Neural cell (in vitro differentiated cells): ENCODE results near the gene HDAC4.

Experiments used
- EP300 ChIP-seq: fragments of 450-650 bp; conservative IDR thresholded peaks from 2 replicates; pipeline ENCODE4 v1.6.1; 2014; ENCODE audit warnings: antibody characterized with exemption, mild to moderate bottlenecking, moderate library complexity; ENCODE audit not compliant: poor library complexity, severe bottlenecking
- EZH2 ChIP-seq: fragments of 200-600, 300-800 bp; shearing (Covaris generic), sonication (generic); IDR thresholded peaks from 2 replicates; pipeline ENCODE4 v1.6.1; 2014; ENCODE audit warnings: antibody characterized with exemption, low read length, borderline replicate concordance, mild to moderate bottlenecking; ENCODE audit not compliant: insufficient read depth, poor library complexity, severe bottlenecking
- MXI1 ChIP-seq: fragments of 450-650 bp; conservative IDR thresholded peaks from 2 replicates; pipeline ENCODE4 v1.6.1; 2014; ENCODE audit warnings: antibody characterized with exemption, mild to moderate bottlenecking; ENCODE audit not compliant: poor library complexity, severe bottlenecking
- POLR2AphosphoS5 ChIP-seq: IDR thresholded peaks from 2 replicates; pipeline ENCODE4 v1.6.1; 2012
- RAD21 ChIP-seq: fragments of 450-650 bp; conservative IDR thresholded peaks from 2 replicates; pipeline ENCODE4 v1.6.1; 2014; ENCODE audit warnings: antibody characterized with exemption, mild to moderate bottlenecking, moderate library complexity
- SMC3 ChIP-seq: fragments of 450-650 bp; conservative IDR thresholded peaks from 2 replicates; pipeline ENCODE4 v1.6.1; 2014; ENCODE audit warnings: antibody characterized with exemption, mild to moderate bottlenecking, moderate library complexity; ENCODE audit not compliant: poor library complexity
- TAF1 ChIP-seq: IDR thresholded peaks from 2 replicates; pipeline ENCODE4 v1.6.1; 2012; ENCODE audit warnings: low read depth
- TF ChIP-seq, protein P1 (sequence below): fragments of 450-650 bp; IDR thresholded peaks from 2 replicates; pipeline ENCODE4 v1.5.1; 2014; ENCODE audit warnings: antibody characterized with exemption, mild to moderate bottlenecking, moderate library complexity; ENCODE audit not compliant: poor library complexity, severe bottlenecking
- TF ChIP-seq, protein P2 (sequence below): IDR thresholded peaks from 2 replicates; pipeline ENCODE4 v1.6.1; 2012; ENCODE audit warnings: borderline replicate concordance

DNA sequence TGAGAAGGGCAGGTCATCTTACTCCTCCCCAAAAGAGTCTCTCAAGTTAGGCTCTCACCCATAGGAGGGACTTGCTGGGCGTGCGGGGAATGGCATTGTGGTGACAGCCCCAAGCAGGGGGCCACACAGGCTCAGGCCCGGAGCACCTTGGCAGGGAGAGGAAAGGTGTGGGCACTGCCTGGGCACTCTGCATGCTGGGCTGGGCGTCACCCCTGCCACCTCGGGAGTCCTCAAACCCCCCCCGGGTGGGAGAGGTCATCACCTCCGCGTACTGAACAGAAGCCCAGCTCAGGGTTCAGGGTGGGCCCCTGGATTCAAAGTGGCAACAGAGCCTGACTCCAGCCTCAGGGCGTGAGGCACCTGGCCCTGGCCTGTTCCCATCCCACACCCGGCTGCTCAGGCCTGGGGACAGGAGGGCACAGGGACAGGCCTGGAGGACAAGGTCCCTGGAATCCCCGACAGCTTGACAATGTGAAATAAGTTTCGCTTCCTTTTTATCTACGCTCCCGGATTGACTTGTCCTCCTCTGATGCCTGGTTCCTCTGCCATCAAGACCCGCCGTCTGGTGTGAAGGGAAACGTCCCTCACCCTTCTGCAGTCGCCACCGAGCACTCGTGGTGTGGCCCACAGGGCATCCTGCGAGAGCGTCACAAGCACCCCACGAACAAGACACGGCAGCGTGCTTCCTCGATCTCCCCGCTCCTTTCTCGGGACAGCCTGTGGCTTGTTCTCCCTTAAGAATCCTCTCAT, 97.8 kb downstream of the HDAC4 start:
- TF ChIP-seq POLR2AphosphoS5 (no peak), EZH2 (no peak), RAD21 (no peak), MXI1 (no peak), EP300 (no peak), TAF1 (no peak), SMC3 (no peak)
- TF ChIP-seq, protein P1, sequence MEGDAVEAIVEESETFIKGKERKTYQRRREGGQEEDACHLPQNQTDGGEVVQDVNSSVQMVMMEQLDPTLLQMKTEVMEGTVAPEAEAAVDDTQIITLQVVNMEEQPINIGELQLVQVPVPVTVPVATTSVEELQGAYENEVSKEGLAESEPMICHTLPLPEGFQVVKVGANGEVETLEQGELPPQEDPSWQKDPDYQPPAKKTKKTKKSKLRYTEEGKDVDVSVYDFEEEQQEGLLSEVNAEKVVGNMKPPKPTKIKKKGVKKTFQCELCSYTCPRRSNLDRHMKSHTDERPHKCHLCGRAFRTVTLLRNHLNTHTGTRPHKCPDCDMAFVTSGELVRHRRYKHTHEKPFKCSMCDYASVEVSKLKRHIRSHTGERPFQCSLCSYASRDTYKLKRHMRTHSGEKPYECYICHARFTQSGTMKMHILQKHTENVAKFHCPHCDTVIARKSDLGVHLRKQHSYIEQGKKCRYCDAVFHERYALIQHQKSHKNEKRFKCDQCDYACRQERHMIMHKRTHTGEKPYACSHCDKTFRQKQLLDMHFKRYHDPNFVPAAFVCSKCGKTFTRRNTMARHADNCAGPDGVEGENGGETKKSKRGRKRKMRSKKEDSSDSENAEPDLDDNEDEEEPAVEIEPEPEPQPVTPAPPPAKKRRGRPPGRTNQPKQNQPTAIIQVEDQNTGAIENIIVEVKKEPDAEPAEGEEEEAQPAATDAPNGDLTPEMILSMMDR, result no peak
- TF ChIP-seq, protein P2, sequence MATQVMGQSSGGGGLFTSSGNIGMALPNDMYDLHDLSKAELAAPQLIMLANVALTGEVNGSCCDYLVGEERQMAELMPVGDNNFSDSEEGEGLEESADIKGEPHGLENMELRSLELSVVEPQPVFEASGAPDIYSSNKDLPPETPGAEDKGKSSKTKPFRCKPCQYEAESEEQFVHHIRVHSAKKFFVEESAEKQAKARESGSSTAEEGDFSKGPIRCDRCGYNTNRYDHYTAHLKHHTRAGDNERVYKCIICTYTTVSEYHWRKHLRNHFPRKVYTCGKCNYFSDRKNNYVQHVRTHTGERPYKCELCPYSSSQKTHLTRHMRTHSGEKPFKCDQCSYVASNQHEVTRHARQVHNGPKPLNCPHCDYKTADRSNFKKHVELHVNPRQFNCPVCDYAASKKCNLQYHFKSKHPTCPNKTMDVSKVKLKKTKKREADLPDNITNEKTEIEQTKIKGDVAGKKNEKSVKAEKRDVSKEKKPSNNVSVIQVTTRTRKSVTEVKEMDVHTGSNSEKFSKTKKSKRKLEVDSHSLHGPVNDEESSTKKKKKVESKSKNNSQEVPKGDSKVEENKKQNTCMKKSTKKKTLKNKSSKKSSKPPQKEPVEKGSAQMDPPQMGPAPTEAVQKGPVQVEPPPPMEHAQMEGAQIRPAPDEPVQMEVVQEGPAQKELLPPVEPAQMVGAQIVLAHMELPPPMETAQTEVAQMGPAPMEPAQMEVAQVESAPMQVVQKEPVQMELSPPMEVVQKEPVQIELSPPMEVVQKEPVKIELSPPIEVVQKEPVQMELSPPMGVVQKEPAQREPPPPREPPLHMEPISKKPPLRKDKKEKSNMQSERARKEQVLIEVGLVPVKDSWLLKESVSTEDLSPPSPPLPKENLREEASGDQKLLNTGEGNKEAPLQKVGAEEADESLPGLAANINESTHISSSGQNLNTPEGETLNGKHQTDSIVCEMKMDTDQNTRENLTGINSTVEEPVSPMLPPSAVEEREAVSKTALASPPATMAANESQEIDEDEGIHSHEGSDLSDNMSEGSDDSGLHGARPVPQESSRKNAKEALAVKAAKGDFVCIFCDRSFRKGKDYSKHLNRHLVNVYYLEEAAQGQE, result no peak
